Sigmoid colon (tissue), 4 donors: ENCODE measurements around the gene SCN1B.

Experiments used
- CTCF ChIP-seq, 4 experiments: fragments of 450-650 bp in 3 of 4; fragments of 200-600 bp in 1 of 4; IDR thresholded peaks; one replicate each; pipeline ENCODE4 v1.5.1; 2016 to 2019; ENCODE audit warnings: antibody characterized with exemption in 4 of 4, mild to moderate bottlenecking in 3 of 4, moderate library complexity in 2 of 4
- EP300 ChIP-seq, 4 donors: sonication (generic); formaldehyde crosslinking; IDR thresholded peaks; one replicate each; pipeline ENCODE4 v1.6.1; 2017; ENCODE audit warnings: antibody characterized with exemption in 4 of 4
- POLR2A ChIP-seq, 2 donors: fragments of 450-650 bp; IDR thresholded peaks; one replicate each; pipeline ENCODE4 v1.6.1; 2016; ENCODE audit warnings: antibody characterized with exemption in 2 of 2, mild to moderate bottlenecking in 2 of 2, moderate library complexity in 2 of 2
- POLR2AphosphoS5 ChIP-seq, 4 donors: sonication (generic); formaldehyde crosslinking; IDR thresholded peaks; one replicate each; pipeline ENCODE4 v1.6.1; 2017; ENCODE audit warnings: antibody characterized with exemption in 4 of 4

GRCh38 chr19:35040826-35041547 lies 10.7 kb downstream of the SCN1B start:
- peak in 1 of 2 donors; percentile 21 for TF ChIP-seq POLR2A (IDR thresholded peaks at IDR 0.05)
- TF ChIP-seq CTCF (IDR thresholded peaks at IDR 0.05), result no peak
- peak; percentile 12 to 60 (median 56) for TF ChIP-seq POLR2AphosphoS5 (IDR thresholded peaks at IDR 0.05)
- peak in 2 of 4 donors; percentile 7 to 58 for TF ChIP-seq EP300 (IDR thresholded peaks at IDR 0.05)
